ENCODE measurements around the gene KLHL40. TPM values are rescaled to one million over a fixed set of nuclear protein-coding genes. Genes with fewer than 3 reads are reported as not detected.

KLHL40 gene
- total and polyA plus RNA-seq, 10 of the 15 experiments (the other 5 are each of a cell fraction or from before 2014, with no cell fraction given) = not detected

GRCh38 chr3:42728056-42728455 is 42.7 kb downstream of the KLHL40 start (continued):
- TF ChIP-seq RELB (IDR thresholded peaks at IDR 0.05; ENCODE audit: low read depth) (no peak), ZBED1 (IDR thresholded peaks at IDR 0.05; ENCODE audit: borderline replicate concordance) (no peak), HSF1 (IDR thresholded peaks at IDR 0.05; ENCODE audit: low read depth, low read length) (no peak)

- ChIA-PET RAD21 (ENCODE audit: unreplicated experiment) (no interaction called here), POLR2A (no interaction called here), CTCF (no interaction called here), SMC1A (ENCODE audit: uncharacterized antibody, unreplicated experiment) (no interaction called here)
- Histone ChIP-seq H3K4me2 (ENCODE audit: control insufficient read depth, insufficient read depth) (no peak overlapping the region), H3K27me3 (replicated peaks in 1 of 2; ENCODE audit: control insufficient read depth in 2 of 2, insufficient read depth in 2 of 2, low read length in 1 of 2) (no peaks in the 10 kb centered on the region), H3K9ac (ENCODE audit: control insufficient read depth, insufficient read depth, low read length) (no peak overlapping the region), H3K27ac (ENCODE audit: control insufficient read depth, insufficient read depth) (no peak overlapping the region), H3K36me3 (ENCODE audit: control insufficient read depth in 2 of 2, insufficient read depth in 2 of 2, low read length in 1 of 2) (no peaks in the 10 kb centered on the region), H3K4me3 (no peak overlapping the region), H3K79me2 (ENCODE audit: control insufficient read depth, insufficient read depth, low read length) (no peaks in the 10 kb centered on the region), H3K4me1 (ENCODE audit: control insufficient read depth, insufficient read depth, low read length) (no peaks in the 10 kb centered on the region), H3K9me3 (replicated peaks; ENCODE audit: control insufficient read depth, insufficient read depth, low read length) (no peaks in the 10 kb centered on the region), H4K20me1 (ENCODE audit: control insufficient read depth, insufficient read depth) (no peaks in the 10 kb centered on the region), H2AFZ (ENCODE audit: control insufficient read depth, low read depth, low read length) (no peak overlapping the region)
- TF ChIP-seq PRDM15 (CRISPR knock-in tag; IDR thresholded peaks at IDR 0.05) (no peak), TARDBP (IDR thresholded peaks at IDR 0.05; ENCODE audit: borderline replicate concordance) (no peak), TAF1 (IDR thresholded peaks at IDR 0.05; ENCODE audit: borderline replicate concordance, low read depth, low read length) (no peak), RUNX3 (IDR thresholded peaks at IDR 0.05; ENCODE audit: low read length) (no peak), BCL11A (IDR thresholded peaks at IDR 0.05; ENCODE audit: low read depth, low read length) (no peak), CREM (IDR thresholded peaks at IDR 0.05; ENCODE audit: low read depth) (no peak), MYB (IDR thresholded peaks at IDR 0.05; ENCODE audit: borderline replicate concordance, low read depth, low read length) (no peak), CREB1 (IDR thresholded peaks at IDR 0.05; ENCODE audit: low read depth) (no peak), SUZ12 (IDR thresholded peaks at IDR 0.05; ENCODE audit: unreplicated experiment) (no peak), CBX5 (IDR thresholded peaks at IDR 0.05; ENCODE audit: low read depth) (no peak), MTA2 (IDR thresholded peaks at IDR 0.05; ENCODE audit: low read depth) (no peak), TCF3 (IDR thresholded peaks at IDR 0.05; ENCODE audit: borderline replicate concordance, insufficient read depth, low read depth, low read length) (no peak), RELB (IDR thresholded peaks at IDR 0.05; ENCODE audit: low read depth) (no peak)
- ATAC-seq (no peak), FAIRE-seq (no peak), DNase-seq (ENCODE audit: low read depth, low spot score) (no peak)
- WGBS (ENCODE audit: insufficient coverage, insufficient replicate concordance, low lambda C conversion rate, missing lambda C conversion rate) = 33% methylated on average over 3 of the region's 3 CpGs
- intact Hi-C loops (cut with micrococcal nuclease; ENCODE audit: unreplicated experiment) = no loop called here
- BruUV-seq (replicated peaks) = no TSS peak
- in situ Hi-C loops (cut with MboI) = no loop called here
These were observed 43.5 kb downstream of the KLHL40 start for GRCh38 chr3:42728668-42729364.
